HCT116 (cell line): ENCODE measurements around the gene SCN4A.

Experiments
- CTCF ChIP-seq, 3 experiments: fragments of 200-600 bp in 1 of 3; sonication (generic) in 1 of 3; IDR thresholded peaks in 2 of 3; conservative IDR thresholded peaks in 1 of 3; 2 replicates each; pipeline ENCODE4 v1.5.1; 2012 to 2017; ENCODE audit warnings: low read depth in 2 of 3, low read length in 2 of 3, antibody characterized with exemption in 1 of 3, borderline replicate concordance in 1 of 3, control low read depth in 1 of 3, mild to moderate bottlenecking in 1 of 3, mixed read lengths in 1 of 3, mixed run types in 1 of 3, moderate library complexity in 1 of 3; ENCODE audit not compliant: insufficient read depth in 1 of 3
- EZH2 ChIP-seq: fragments of 200-600 bp; sonication (generic); IDR thresholded peaks from 2 replicates; pipeline ENCODE4 v1.6.1; 2017; ENCODE audit warnings: antibody characterized with exemption, mixed run types
- MAX ChIP-seq: IDR thresholded peaks from 2 replicates; pipeline ENCODE4 v1.6.1; 2012
- POLR2A ChIP-seq: IDR thresholded peaks from 2 replicates; pipeline ENCODE4 v1.7.0; 2011; ENCODE audit warnings: borderline replicate concordance; ENCODE audit not compliant: insufficient read depth, insufficient read length; ENCODE audit errors: extremely low read depth
- TCF7L2 ChIP-seq: IDR thresholded peaks from 2 replicates; pipeline ENCODE4 v1.7.0; 2011; ENCODE audit warnings: borderline replicate concordance, inconsistent platforms; ENCODE audit not compliant: insufficient read depth, insufficient read length; ENCODE audit errors: extremely low read depth
- YY1 ChIP-seq: IDR thresholded peaks from 2 replicates; pipeline ENCODE4 v1.6.1; 2011; ENCODE audit warnings: low read length, low read depth, moderate library complexity, mild to moderate bottlenecking; ENCODE audit not compliant: insufficient replicate concordance; ENCODE audit errors: extremely low read depth
- TF ChIP-seq, protein P1 (sequence below): IDR thresholded peaks from 2 replicates; pipeline ENCODE4 v1.6.1; 2012; ENCODE audit warnings: low read depth

DNA sequence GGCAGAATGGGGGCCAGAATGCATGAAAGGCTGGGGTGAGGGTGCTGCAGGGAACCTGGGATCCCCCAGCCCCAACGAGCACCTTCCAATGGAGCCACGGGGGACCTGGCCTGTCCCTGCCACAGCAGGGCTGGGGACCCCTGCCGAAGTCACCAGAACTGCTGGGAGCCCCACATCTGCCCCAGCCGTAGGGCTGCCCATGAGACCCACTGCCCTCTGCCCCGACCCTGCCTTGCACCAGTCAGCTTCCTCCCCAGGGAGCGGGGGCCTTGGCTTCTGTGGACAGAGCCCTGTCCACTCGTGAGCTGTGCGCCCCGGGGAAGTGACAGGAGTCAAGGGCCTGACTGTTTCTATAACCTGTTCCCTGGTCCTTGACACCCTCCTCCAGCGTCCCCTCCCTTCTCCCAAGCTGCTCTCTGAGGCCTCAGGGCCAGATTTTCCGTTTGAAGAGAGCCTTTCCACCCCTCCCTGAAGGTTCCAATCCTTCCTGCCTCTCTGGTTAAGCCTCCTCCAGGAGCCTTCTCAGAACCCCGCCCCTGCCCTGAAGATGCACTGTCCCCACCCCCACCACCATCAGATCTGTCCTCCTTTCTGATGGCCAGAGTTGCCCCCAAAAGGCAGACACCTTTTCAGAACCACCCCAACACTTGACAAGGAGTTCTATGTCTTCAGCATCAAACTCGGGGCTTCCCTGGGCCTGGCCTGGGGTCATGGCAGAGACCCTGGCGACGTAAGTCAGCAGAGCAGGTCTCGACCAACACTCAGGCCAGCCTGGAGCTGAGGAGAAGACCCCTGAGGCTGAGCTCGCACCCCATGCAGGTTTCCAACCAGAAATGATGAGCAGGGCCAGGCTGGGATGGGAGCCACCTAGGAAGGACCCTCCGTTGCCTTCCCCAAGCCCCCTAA, 14.8 kb upstream of the SCN4A start:
- TF ChIP-seq EZH2 (no peak), MAX (no peak), CTCF (IDR thresholded peaks at IDR 0.05 in 2 of 3, conservative IDR thresholded peaks at IDR 0.05 in 1 of 3; ENCODE audit: borderline replicate concordance in 1 of 3, insufficient read depth in 1 of 3, low read depth in 2 of 3, low read length in 2 of 3) (no peak), POLR2A (no peak), YY1 (no peak), TCF7L2 (no peak)
- TF ChIP-seq, protein P1, sequence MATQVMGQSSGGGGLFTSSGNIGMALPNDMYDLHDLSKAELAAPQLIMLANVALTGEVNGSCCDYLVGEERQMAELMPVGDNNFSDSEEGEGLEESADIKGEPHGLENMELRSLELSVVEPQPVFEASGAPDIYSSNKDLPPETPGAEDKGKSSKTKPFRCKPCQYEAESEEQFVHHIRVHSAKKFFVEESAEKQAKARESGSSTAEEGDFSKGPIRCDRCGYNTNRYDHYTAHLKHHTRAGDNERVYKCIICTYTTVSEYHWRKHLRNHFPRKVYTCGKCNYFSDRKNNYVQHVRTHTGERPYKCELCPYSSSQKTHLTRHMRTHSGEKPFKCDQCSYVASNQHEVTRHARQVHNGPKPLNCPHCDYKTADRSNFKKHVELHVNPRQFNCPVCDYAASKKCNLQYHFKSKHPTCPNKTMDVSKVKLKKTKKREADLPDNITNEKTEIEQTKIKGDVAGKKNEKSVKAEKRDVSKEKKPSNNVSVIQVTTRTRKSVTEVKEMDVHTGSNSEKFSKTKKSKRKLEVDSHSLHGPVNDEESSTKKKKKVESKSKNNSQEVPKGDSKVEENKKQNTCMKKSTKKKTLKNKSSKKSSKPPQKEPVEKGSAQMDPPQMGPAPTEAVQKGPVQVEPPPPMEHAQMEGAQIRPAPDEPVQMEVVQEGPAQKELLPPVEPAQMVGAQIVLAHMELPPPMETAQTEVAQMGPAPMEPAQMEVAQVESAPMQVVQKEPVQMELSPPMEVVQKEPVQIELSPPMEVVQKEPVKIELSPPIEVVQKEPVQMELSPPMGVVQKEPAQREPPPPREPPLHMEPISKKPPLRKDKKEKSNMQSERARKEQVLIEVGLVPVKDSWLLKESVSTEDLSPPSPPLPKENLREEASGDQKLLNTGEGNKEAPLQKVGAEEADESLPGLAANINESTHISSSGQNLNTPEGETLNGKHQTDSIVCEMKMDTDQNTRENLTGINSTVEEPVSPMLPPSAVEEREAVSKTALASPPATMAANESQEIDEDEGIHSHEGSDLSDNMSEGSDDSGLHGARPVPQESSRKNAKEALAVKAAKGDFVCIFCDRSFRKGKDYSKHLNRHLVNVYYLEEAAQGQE = no peak
